HG03039 (cell line): Measurements from ENCODE around the gene LRCH4.
"Not testable (repeated sequence)": the region's sequence is repeated elsewhere in the genome, so short reads cannot be mapped to it uniquely, and the experiment has no call there.

Experiments used
- ATAC-seq: cut with Tn5 transposase; IDR thresholded peaks from one replicate; pipeline ENCODE4 v1.9.1; 2021; ENCODE audit warnings: mild to moderate bottlenecking, moderate library complexity; ENCODE audit not compliant: unreplicated experiment

Gene LRCH4

GRCh38 chr7:100546129-100546925, 39.6 kb downstream of the LRCH4 start:
- no peak for ATAC-seq

GRCh38 chr7:100545360-100546128, 40.4 kb downstream of the LRCH4 start:
- ATAC-seq = peak; percentile 38

- ATAC-seq = no peak
These were observed 41.0 kb downstream of the LRCH4 start for GRCh38 chr7:100544967-100545359.

- no peak for ATAC-seq
These were observed 41.5 kb downstream of the LRCH4 start for GRCh38 chr7:100544386-100544785.

GRCh38 chr7:100543586-100543985, 42.3 kb downstream of the LRCH4 start:
- ATAC-seq = no peak

GRCh38 chr7:100541309-100541708, 44.6 kb downstream of the LRCH4 start:
- ATAC-seq = not testable (repeated sequence)

- ATAC-seq = no peak
These were observed 45.7 kb downstream of the LRCH4 start for GRCh38 chr7:100540073-100540723.

- ATAC-seq = no peak
These were observed 46.4 kb downstream of the LRCH4 start for GRCh38 chr7:100539436-100540006.

- ATAC-seq = peak; percentile 95
These were observed 47.1 kb downstream of the LRCH4 start, which contains the start of gene AGFG2 for GRCh38 chr7:100538654-100539435. AGFG2 (plus strand) TSS chr7:100539203; CDS start chr7:100539347, 144 bp downstream.

- no peak for ATAC-seq
These were observed 47.6 kb downstream of the LRCH4 start for GRCh38 chr7:100538348-100538653.

GRCh38 chr7:100536695-100537094, 49.2 kb downstream of the LRCH4 start:
- ATAC-seq = not testable (repeated sequence)

GRCh38 chr7:100535982-100536381, 49.9 kb downstream of the LRCH4 start:
- ATAC-seq = not testable (repeated sequence)

GRCh38 chr7:100532165-100533022, 53.5 kb downstream of the LRCH4 start:
- ATAC-seq = no peak

GRCh38 chr7:100528108-100528866, 57.6 kb downstream of the LRCH4 start:
- ATAC-seq = not testable (repeated sequence)
